SU-DHL-6 (cell line): ENCODE results near the gene STK17A.
A peak's percentile ranks its signal among the peaks of the same experiment; 100 is the strongest.

Experiments used
- H2AFZ ChIP-seq: fragments of 200-600 bp; sonication (generic); 2 replicates; pipeline ENCODE4 v1.6.1; 2014; ENCODE audit warnings: low read depth, mild to moderate bottlenecking, moderate library complexity, mixed read lengths, antibody characterized with exemption, low read length; ENCODE audit not compliant: severe bottlenecking
- H3F3A ChIP-seq: fragments of 200-600 bp; shearing (Covaris generic); 2 replicates; pipeline ENCODE4 v1.6.0; 2016; ENCODE audit warnings: antibody characterized with exemption, mild to moderate bottlenecking; ENCODE audit not compliant: insufficient read depth
- H3K27ac ChIP-seq: fragments of 200-600 bp; sonication (generic); 2 replicates; pipeline ENCODE4 v1.5.1; 2016; ENCODE audit warnings: low read depth, mild to moderate bottlenecking, low read length, moderate library complexity, mixed read lengths
- H3K27me3 ChIP-seq: fragments of 200-600 bp; sonication (generic), shearing (Covaris generic); 2 replicates; pipeline ENCODE4 v1.6.0; 2014; ENCODE audit warnings: mild to moderate bottlenecking, low read length
- H3K36me3 ChIP-seq: fragments of 200-600 bp; sonication (generic); 2 replicates; pipeline ENCODE4 v1.6.1; 2014; ENCODE audit warnings: mild to moderate bottlenecking, low read length, mixed read lengths
- H3K4me2 ChIP-seq: fragments of 300-600, 200-600 bp; shearing (Covaris generic), sonication (generic); 2 replicates; pipeline ENCODE4 v1.6.0; 2014; ENCODE audit warnings: low read length, low read depth, mild to moderate bottlenecking; ENCODE audit not compliant: poor library complexity, severe bottlenecking
- H3K4me3 ChIP-seq: fragments of 200-600 bp; sonication (generic); 2 replicates; pipeline ENCODE4 v1.5.1; 2014; ENCODE audit warnings: antibody characterized with exemption, low read length, mild to moderate bottlenecking, mixed read lengths; ENCODE audit not compliant: insufficient read depth, poor library complexity, severe bottlenecking
- H3K79me2 ChIP-seq: fragments of 200-600 bp; sonication (generic); 2 replicates; pipeline ENCODE4 v1.6.1; 2014; ENCODE audit warnings: mild to moderate bottlenecking, low read length, moderate library complexity; ENCODE audit not compliant: insufficient read depth
- H3K9ac ChIP-seq: fragments of 200-600 bp; sonication (generic); 2 replicates; pipeline ENCODE4 v1.7.0; 2014; ENCODE audit warnings: mild to moderate bottlenecking, low read length
- H3K9me2 ChIP-seq: fragments of 200-600 bp; sonication (generic); replicated peaks from 2 replicates; pipeline ENCODE4 v1.6.1; 2014; ENCODE audit warnings: low read length; ENCODE audit not compliant: insufficient read depth
- H3K9me3 ChIP-seq: fragments of 200-600 bp; sonication (generic); 2 replicates; pipeline ENCODE4 v1.6.1; 2014; ENCODE audit warnings: low read length, mixed read lengths; ENCODE audit not compliant: insufficient read depth
- H4K20me1 ChIP-seq: fragments of 200-600 bp; sonication (generic); 2 replicates; pipeline ENCODE4 v1.6.1; 2014; ENCODE audit warnings: low read depth, mild to moderate bottlenecking, antibody characterized with exemption, low read length, moderate library complexity, mixed read lengths
- CTCF ChIP-seq: fragments of 200-600 bp; sonication (generic); IDR thresholded peaks from one replicate; pipeline ENCODE4 v1.5.1; 2017; ENCODE audit warnings: antibody characterized with exemption, mild to moderate bottlenecking, low read length, moderate library complexity; ENCODE audit not compliant: insufficient read depth, poor library complexity, severe bottlenecking
- EZH2phosphoT487 ChIP-seq: fragments of 200-600 bp; sonication (generic), shearing (Covaris generic); conservative IDR thresholded peaks from 2 replicates; pipeline ENCODE4 v1.6.1; 2018; ENCODE audit warnings: mild to moderate bottlenecking, antibody characterized with exemption, low read length, moderate library complexity, mixed read lengths

Gene STK17A

DNA sequence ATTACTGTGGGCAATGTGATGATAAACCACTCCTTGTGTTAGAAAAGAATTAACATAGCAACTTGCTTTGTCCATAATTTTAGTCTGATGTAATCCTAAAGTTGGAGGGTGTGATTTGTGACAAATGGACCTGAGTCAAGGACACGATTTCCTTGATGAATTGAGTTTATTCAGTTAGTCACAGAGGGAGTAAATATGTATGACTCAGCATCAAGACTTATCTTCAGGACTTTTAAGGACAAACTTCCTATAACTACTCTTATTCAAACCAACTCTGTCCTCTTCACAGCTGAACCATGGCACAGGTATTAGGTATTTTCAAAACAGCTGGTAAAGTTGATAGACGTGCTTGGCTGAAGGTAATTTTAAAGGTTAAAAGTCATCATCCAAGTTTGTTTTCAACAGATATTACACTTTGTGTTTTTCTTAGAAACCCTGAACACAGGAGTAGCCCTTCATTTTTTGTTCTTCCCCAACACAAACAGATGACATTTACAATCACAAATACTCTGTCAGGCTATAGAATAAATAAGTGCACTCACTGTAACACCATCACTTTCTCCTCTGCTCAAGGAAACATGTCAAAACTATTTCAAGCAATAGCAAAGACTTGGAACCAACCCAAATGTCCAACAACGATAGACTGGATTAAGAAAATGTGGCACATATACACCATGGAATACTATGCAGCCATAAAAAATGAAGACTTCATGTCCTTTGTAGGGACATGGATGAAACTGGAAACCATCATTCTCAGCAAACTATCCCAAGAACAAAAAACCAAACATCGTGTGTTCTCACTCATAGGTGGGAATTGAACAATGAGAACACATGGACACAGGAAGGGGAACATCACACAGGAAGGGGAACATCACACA, 91.9 kb downstream of the STK17A start:
- Histone ChIP-seq H3K79me2 (peaks cover 93% of the 10 kb centered on the region), H3K9ac (no peak overlapping the region), H3F3A (peaks cover 71% of the 10 kb centered on the region), H3K9me2 (no peaks in the 10 kb centered on the region), H3K4me3 (no peak overlapping the region), H2AFZ (no peak overlapping the region), H3K4me2 (peak overlapping the region; percentile 49), H3K27ac (peak overlapping the region; percentile 93), H3K27me3 (no peaks in the 10 kb centered on the region), H4K20me1 (no peaks in the 10 kb centered on the region), H3K36me3 (peaks cover 55% of the 10 kb centered on the region), H3K9me3 (peaks cover 35% of the 10 kb centered on the region; the same call in 1 of the 2 replicates)
- no peak for TF ChIP-seq EZH2phosphoT487
- TF ChIP-seq CTCF: no peak
